HG03139 (cell line): Measurements from ENCODE around the gene KIF7.
"Not testable (repeated sequence)": the region's sequence is repeated elsewhere in the genome, so short reads cannot be mapped to it uniquely, and the experiment has no call there.

Experiments
- ATAC-seq: cut with Tn5 transposase; IDR thresholded peaks from one replicate; pipeline ENCODE4 v1.9.1; 2021; ENCODE audit not compliant: unreplicated experiment

Gene KIF7

GRCh38 chr15:89654847-89655805 is at the start of gene KIF7:
Gene KIF7 (minus strand): TSS chr15:89655467. CDS start chr15:89652930, 2,537 bp downstream.
- no peak for ATAC-seq

DNA sequence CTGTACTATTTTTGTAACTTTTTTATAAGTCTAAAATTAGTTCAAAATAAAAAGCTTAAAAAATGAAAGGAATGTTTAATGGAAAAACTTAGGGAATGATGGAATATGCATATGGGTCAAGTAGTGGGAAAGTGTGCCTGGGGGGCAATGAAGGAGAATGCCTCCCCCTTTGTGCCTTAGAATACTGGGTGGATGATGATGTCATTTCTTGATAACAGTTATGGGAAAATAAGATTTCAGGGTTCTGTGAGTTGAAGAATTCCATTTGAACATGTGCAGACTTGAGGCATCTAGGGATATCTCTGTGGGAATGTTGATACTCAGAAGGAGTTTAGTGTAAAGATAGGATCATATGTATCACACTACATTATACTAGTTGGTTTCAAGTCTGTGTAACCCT is 49.1 kb upstream of the KIF7 start:
- ATAC-seq = no peak

- no peak for ATAC-seq
Observed at GRCh38 chr15:89695198-89695597, 39.9 kb upstream of the KIF7 start.

- ATAC-seq = no peak
Observed at GRCh38 chr15:89693696-89694095, 38.4 kb upstream of the KIF7 start.

GRCh38 chr15:89693091-89693490 is 37.8 kb upstream of the KIF7 start:
- ATAC-seq = no peak

DNA sequence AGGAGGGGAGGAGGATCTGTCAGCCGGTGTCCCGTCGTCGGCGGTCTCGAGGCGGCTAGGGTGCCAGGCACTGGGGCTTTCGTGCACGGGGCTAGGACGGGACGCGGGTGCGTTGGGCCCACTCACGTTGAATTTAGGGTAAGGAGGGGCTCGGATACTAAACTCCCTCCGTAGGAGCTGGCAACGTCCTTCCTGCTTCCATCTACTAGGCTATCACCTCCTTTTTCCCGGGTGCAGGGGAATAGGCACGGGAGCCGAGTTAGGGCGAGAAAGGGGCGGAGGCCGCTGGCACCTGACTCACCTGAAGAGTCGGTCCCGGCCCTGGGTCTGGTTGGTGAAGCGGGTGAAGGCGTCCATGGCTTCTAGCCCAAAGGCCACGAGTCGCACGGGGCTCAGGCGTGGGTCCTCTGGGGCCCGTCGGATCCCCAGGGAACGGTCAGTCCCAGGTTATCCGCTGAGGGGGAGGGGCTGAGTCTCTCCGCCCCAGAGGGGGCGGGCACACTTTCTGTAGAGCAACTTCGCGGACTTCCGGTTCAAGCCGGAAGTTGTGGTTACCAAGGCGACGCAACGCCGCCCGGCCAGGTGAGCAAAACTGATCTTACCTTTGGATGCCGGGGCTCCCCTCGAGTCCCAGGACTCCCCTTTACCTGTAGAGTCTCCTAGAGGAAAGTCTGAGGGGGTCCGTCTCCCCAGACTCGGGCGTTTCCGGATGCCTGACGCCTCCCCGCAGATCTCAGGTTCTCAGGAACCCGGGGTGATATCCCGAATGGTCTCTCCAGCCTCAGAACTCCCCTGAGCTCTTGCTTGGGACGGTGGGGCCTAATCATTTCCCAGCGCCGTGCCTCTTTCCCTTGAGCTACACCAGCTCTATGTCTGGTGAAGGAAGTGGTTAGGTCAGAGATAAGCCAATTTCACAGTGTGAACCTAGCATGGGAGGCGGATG is 35.3 kb upstream of the KIF7 start, which contains the start of the genes PEX11A and WDR93:
PEX11A (minus strand) TSS at position 479 of the 943 bp plus-strand sequence; CDS start at position 357, 122 bp downstream.
WDR93 (plus strand) TSS at position 536 of the 943 bp plus-strand sequence. CDS start 10,936 bp downstream, outside the sequence.
- peak; percentile 80 for ATAC-seq

DNA sequence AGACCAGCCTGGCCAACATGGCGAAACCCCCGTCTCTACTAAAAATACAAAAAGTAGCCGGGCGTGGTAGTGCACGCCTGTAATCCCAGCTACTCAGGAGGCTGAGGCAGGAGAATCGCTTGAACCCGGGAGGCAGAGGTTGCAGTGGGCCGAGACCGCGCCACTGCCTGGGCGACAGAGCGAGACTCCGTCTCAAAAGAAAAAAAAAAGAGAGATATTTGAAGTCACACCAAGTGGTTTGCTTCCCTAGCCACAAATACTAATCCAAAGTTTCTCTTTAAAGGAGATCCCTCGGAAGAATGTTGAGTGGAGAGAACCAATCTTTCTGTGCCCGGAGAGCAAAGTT is 34.6 kb upstream of the KIF7 start:
- not testable (repeated sequence) for ATAC-seq

GRCh38 chr15:89686522-89686921 is 31.3 kb upstream of the KIF7 start:
- ATAC-seq = no peak

DNA sequence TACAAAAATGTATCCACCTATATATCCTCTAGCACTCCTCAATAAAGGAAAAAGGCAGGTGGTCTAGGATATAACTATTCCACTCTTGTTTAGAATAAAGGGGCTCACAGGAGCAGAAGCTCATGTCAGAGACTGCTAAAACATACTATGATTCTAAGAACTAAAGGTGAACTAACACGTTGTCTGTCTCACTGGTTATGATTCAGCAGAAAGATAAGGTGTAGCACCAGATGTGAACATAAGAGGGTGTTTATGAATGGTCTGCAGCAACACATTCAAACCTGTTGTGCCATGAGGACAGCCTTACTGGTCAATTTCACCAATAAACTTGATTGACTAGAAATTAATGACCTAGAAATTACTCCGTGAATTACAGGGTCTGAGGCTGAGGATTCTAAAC is 30.7 kb upstream of the KIF7 start:
- ATAC-seq = no peak

DNA sequence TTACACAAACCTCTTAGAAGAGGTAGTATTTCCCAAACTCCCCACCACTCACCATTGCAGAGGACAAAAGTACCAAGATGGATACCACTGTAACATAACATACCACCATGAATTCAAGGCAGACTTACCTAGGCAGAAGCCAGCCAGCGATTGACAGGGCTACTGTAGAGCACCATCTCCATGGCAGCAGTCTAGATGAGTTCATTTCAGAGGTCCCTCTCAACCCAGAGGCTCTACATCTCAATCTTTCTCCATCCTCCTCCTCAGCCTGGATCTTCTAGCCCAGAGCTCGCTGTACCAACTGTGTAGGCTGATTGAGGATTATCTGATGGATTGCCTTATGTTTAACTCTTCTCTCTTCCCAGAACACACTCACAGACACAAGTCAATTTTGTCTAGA is 25.9 kb upstream of the KIF7 start:
- no peak for ATAC-seq

- no peak for ATAC-seq
Observed at GRCh38 chr15:89680282-89680873, 25.1 kb upstream of the KIF7 start.

GRCh38 chr15:89679212-89679611 is 23.9 kb upstream of the KIF7 start, which contains the start of gene PLIN1:
Gene PLIN1 (minus strand): TSS chr15:89679367. CDS start chr15:89677489, 1,878 bp downstream.
- ATAC-seq = no peak

GRCh38 chr15:89677381-89677780 is 22.1 kb upstream of the KIF7 start:
- no peak for ATAC-seq

GRCh38 chr15:89675606-89676005 is 20.3 kb upstream of the KIF7 start:
- ATAC-seq = no peak

DNA sequence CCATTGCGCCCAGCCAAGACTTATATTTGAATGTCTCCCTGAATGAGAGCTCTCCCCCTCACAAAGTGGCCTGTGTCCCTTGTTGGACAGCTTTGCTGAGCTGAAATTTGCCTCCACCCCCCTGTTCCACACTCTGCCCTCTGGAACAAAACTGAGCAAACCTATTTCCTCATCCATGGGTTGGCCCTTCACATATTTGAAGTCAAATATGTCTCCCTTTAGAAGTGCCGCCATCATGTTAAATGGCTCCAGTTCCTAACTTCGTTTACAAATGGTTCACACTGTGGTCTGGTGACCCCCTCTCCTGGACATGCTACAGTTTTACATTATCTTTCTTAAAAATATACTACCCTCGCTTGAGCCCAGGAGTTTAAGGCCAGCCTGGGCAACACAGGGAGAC is 19.3 kb upstream of the KIF7 start:
- ATAC-seq = no peak

DNA sequence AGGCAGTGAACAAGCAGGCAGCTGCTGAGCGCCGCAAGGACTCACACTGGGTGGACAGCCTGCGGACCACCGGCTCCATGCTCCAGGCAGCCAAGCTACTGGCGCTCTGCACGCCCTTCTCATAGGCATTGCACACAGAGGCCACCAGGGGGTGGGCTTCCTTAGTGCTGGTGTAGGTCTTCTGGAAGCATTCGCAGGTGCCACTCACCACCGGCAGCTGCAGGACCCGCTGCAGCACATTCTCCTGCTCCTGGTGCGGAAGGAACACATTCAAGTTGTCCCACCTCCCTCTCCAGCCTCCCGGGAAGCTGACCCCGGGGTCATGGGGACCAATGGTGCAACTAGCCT is 17.9 kb upstream of the KIF7 start:
- ATAC-seq = no peak

- no peak for ATAC-seq
Observed at GRCh38 chr15:89672221-89673164, 17.2 kb upstream of the KIF7 start.

DNA sequence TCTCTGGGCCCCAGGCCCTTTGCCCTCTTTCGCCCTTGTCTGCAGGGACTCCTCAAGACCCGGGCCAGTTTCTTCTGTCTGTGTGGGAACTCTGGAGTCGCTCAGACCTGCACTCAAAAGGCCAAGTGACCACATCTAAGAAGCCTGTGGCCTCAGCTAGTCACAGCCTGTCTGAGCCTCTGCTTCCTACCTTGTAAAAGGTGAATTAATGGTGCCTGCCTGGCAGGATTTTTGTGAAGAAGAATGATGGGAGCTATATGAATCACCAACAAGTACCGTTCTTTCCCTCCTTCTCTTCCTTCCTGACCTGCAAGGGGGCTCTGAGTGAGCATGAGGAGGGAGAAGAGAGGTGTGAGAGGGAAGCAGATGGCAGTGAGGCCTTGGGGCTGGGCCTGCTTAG is 16.4 kb upstream of the KIF7 start:
- no peak for ATAC-seq

DNA sequence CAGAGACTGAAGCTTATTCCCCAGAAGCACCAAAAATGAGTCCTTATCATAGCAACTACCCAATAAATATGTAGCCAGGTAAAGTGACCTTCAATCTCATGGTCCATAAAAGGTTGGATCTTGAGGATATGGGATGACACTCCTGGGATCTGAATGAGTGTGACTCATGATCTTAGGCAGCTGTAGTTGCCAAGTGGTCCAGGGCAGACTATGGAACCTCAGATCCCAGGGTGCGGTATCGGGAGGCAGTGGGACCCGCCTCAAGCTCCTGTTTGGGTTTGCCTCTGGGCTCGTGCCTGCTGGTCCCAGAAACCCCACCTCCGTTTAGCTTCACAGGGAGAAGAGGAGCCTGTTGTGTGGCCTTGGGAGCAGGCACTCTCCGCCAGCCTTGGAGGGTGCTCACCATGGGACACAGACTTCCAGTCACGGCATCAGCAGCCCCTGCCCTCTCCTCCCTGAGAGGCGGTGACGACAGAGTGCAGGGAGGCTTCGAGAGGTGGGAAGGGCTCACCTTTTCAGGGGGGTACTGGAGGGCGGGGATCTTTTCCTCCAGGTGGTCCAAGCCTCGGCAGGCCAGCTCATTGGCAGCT is 15.8 kb upstream of the KIF7 start:
- no peak for ATAC-seq

- ATAC-seq = no peak
Observed at GRCh38 chr15:89669941-89670340, 14.7 kb upstream of the KIF7 start.
